ENCODE measurements around the gene ACTC1. TPM values are rescaled to one million over a fixed set of nuclear protein-coding genes. Genes with fewer than 3 reads are reported as not detected.

The ACTC1 gene
- total and polyA plus RNA-seq, 10 of the 15 experiments (the other 5 are each of a cell fraction or from before 2014, with no cell fraction given) = 1.6 TPM; not detected in 9

DNA sequence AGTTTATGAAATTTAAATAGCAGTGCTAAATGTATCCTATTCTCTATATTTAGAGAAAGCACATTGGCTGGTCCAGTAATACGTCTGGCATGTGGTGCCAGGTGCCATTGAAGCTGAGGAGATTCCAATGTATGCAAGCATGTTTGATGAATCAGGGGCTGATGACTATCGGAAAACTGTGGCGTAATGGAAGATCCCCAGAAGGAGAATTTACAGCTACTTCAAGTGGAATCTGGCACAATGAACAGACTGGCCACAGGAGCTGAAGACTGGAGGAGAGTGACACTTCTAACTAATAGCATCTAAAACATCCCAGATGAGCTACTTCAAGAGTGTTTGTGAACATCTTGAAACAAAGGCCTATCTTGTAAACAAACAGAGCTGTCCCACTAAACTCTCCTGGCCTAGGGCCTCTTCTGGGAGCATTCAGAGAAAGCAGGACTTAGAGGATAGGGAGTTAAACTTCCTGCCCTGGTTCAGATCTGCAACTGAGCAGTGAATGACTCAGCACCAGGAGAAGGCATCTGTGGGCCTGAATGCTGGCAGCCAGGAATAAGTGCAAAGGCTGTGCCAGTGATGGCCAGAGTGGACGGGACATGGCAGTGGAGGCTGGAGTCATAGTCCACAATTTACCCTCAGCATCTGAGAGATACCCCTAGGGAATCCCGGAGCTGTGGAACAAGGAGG lies 15.2 kb upstream of the ACTC1 start:
- Histone ChIP-seq H3K4me2 (ENCODE audit: control insufficient read depth, insufficient read depth) (no peak overlapping the region), H3K4me3 (no peak overlapping the region), H2AFZ (ENCODE audit: control insufficient read depth, low read depth, low read length) (no peak overlapping the region), H3K36me3 (ENCODE audit: control insufficient read depth in 2 of 2, insufficient read depth in 2 of 2, low read length in 1 of 2) (no peaks in the 10 kb centered on the region), H3K9ac (ENCODE audit: control insufficient read depth, insufficient read depth, low read length) (no peak overlapping the region), H3K79me2 (ENCODE audit: control insufficient read depth, insufficient read depth, low read length) (no peaks in the 10 kb centered on the region), H3K27me3 (replicated peaks in 1 of 2; ENCODE audit: control insufficient read depth in 2 of 2, insufficient read depth in 2 of 2, low read length in 1 of 2) (no peaks in the 10 kb centered on the region), H3K9me3 (replicated peaks; ENCODE audit: control insufficient read depth, insufficient read depth, low read length) (no peaks in the 10 kb centered on the region; the same call in 2 of the 3 replicates), H3K27ac (ENCODE audit: control insufficient read depth, insufficient read depth) (no peak overlapping the region), H3K4me1 (ENCODE audit: control insufficient read depth, insufficient read depth, low read length) (no peaks in the 10 kb centered on the region), H4K20me1 (ENCODE audit: control insufficient read depth, insufficient read depth) (no peaks in the 10 kb centered on the region)
- ChIA-PET RAD21 (ENCODE audit: unreplicated experiment) (no interaction called here), SMC1A (ENCODE audit: uncharacterized antibody, unreplicated experiment) (no interaction called here), CTCF (interaction anchor here (1.3 kb wide), 1 partner anchor 9 kb away, joined by 4 read pairs; no protein-coding TSS in a partner anchor), POLR2A (no interaction called here)
- TF ChIP-seq BHLHE40 (IDR thresholded peaks at IDR 0.05; ENCODE audit: borderline replicate concordance in 1 of 2, low read depth in 2 of 2, low read length in 1 of 2) (no peak), WRNIP1 (IDR thresholded peaks at IDR 0.05; ENCODE audit: borderline replicate concordance, low read depth, low read length) (no peak), CHD1 (IDR thresholded peaks at IDR 0.05; ENCODE audit: low read depth, low read length) (no peak), SREBF2 (IDR thresholded peaks at IDR 0.05; ENCODE audit: low read length) (no peak), ZBED1 (IDR thresholded peaks at IDR 0.05; ENCODE audit: borderline replicate concordance) (no peak), NR2C2 (IDR thresholded peaks at IDR 0.05; ENCODE audit: borderline replicate concordance, control insufficient read depth, insufficient read length, low read depth) (no peak), RFX5 (IDR thresholded peaks at IDR 0.05; ENCODE audit: low read depth, low read length) (no peak), RCOR1 (conservative IDR thresholded peaks at IDR 0.05; ENCODE audit: low read depth, low read length) (no peak), RB1 (IDR thresholded peaks at IDR 0.05; ENCODE audit: borderline replicate concordance) (no peak), JUNB (IDR thresholded peaks at IDR 0.05) (no peak), NR2F1 (conservative IDR thresholded peaks at IDR 0.05) (no peak), SRF (IDR thresholded peaks at IDR 0.05; ENCODE audit: low read depth in 2 of 2, low read length in 2 of 2) (no peak), SMAD1 (IDR thresholded peaks at IDR 0.05; ENCODE audit: low read depth, partially characterized antibody) (no peak)
- TF ChIP-seq, protein P1, sequence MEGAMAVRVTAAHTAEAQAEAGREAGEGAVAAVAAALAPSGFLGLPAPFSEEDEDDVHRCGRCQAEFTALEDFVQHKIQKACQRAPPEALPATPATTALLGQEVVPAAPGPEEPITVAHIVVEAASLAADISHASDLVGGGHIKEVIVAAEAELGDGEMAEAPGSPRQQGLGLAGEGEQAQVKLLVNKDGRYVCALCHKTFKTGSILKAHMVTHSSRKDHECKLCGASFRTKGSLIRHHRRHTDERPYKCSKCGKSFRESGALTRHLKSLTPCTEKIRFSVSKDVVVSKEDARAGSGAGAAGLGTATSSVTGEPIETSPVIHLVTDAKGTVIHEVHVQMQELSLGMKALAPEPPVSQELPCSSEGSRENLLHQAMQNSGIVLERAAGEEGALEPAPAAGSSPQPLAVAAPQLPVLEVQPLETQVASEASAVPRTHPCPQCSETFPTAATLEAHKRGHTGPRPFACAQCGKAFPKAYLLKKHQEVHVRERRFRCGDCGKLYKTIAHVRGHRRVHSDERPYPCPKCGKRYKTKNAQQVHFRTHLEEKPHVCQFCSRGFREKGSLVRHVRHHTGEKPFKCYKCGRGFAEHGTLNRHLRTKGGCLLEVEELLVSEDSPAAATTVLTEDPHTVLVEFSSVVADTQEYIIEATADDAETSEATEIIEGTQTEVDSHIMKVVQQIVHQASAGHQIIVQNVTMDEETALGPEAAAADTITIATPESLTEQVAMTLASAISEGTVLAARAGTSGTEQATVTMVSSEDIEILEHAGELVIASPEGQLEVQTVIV (IDR thresholded peaks at IDR 0.05; ENCODE audit: borderline replicate concordance, partially characterized antibody) = no peak
- BruUV-seq (replicated peaks) = no TSS peak
- ATAC-seq (no peak), FAIRE-seq (no peak), DNase-seq (ENCODE audit: low read depth, low spot score) (no peak)
- in situ Hi-C loops (cut with MboI) = loop anchor here (5.0 kb wide), 1 partner anchor 52 kb away; no protein-coding TSS in a partner anchor
- 62% methylated on average over 5 of the region's 5 CpGs for WGBS (ENCODE audit: insufficient coverage, insufficient replicate concordance, low lambda C conversion rate, missing lambda C conversion rate)
- intact Hi-C loops (cut with micrococcal nuclease; ENCODE audit: unreplicated experiment) = no loop called here

All from GM12878 (cell line).